Caco-2 (cell line): ENCODE results near the gene REEP1. TPM values are rescaled to one million over a fixed set of nuclear protein-coding genes. Genes with fewer than 3 reads are reported as not detected.

ENCODE experiments used
- BruUV-seq: library from RNA; stranded (reverse); fragments of 400-500 nt; replicated peaks from 2 replicates; lab custom pipeline; 2021; lab: Mats Ljungman, UMichigan
- CTCF ChIA-PET: fragments of 300-600 bp; sonication (Branson Sonifier 250); formaldehyde crosslinking; loops from one replicate; lab custom pipeline; 2022; ENCODE audit warnings: antibody characterized with exemption; lab: Charles Lee
- POLR2A ChIA-PET: fragments of 300-600 bp; sonication (Branson Sonifier 250); formaldehyde crosslinking; loops from one replicate; lab custom pipeline; 2022; ENCODE audit warnings: antibody characterized with exemption; lab: Charles Lee
- DNase-seq, 2 experiments: peaks; one replicate each; pipeline versions ENCODE4 v3.0.0 to v3.0.0-alpha.2; 2020 to 2022
- H3K27me3 ChIP-seq: replicated peaks from 2 replicates; pipeline ENCODE4 v1.6.0; 2011; ENCODE audit warnings: low read length; ENCODE audit not compliant: control insufficient read depth, insufficient read depth
- H3K36me3 ChIP-seq: 2 replicates; pipeline ENCODE4 v1.5.1; 2011; ENCODE audit warnings: low read length; ENCODE audit not compliant: control insufficient read depth, insufficient read depth
- H3K4me1 ChIP-seq: fragments of 250-450 bp; sonication (Bioruptor Pico); 2 replicates; pipeline ENCODE4 v1.5.1; 2020; ENCODE audit warnings: mild to moderate bottlenecking
- H3K4me3 ChIP-seq: 2 replicates; pipeline ENCODE4 v1.5.1; 2011; ENCODE audit warnings: low read depth, mild to moderate bottlenecking, control low read depth, low read length
- H3K9me3 ChIP-seq: fragments of 250-450 bp; sonication (Bioruptor Pico); 2 replicates; pipeline ENCODE4 v1.5.1; 2020; ENCODE audit warnings: mild to moderate bottlenecking, moderate library complexity
- H3K27ac Mint-ChIP-seq: one replicate; pipeline ENCODE4 v1.8.0; 2022; ENCODE audit warnings: mixed read lengths; ENCODE audit not compliant: unreplicated experiment
- H3K27me3 Mint-ChIP-seq: one replicate; pipeline ENCODE4 v1.8.0; 2022; ENCODE audit warnings: mixed read lengths; ENCODE audit not compliant: insufficient read depth, unreplicated experiment
- H3K36me3 Mint-ChIP-seq: one replicate; pipeline ENCODE4 v1.8.0; 2022; ENCODE audit warnings: mild to moderate bottlenecking, mixed read lengths; ENCODE audit not compliant: insufficient read depth, unreplicated experiment
- H3K4me1 Mint-ChIP-seq: one replicate; pipeline ENCODE4 v1.8.0; 2022; ENCODE audit warnings: low read depth, mixed read lengths; ENCODE audit not compliant: unreplicated experiment
- H3K4me3 Mint-ChIP-seq: one replicate; pipeline ENCODE4 v1.8.0; 2022; ENCODE audit warnings: mild to moderate bottlenecking, moderate library complexity, mixed read lengths; ENCODE audit not compliant: unreplicated experiment
- H3K9me3 Mint-ChIP-seq: one replicate; pipeline ENCODE4 v1.8.0; 2022; ENCODE audit warnings: mixed read lengths; ENCODE audit not compliant: unreplicated experiment
- intact Hi-C: fragments of 100-400 bp; cut with micrococcal nuclease; formaldehyde crosslinking; loops from one replicate; pipeline ENCODE4 v1.10.0; 2022; ENCODE audit not compliant: unreplicated experiment
- total RNA-seq: library from RNA; stranded (reverse); gene quantifications from 2 replicates; pipeline ENCODE4 v1.2.3, GENCODE V29; 2022
- TF ChIP-seq, protein P1 (sequence below), 2 experiments: fragments of 200-600 bp in 1 of 2; IDR thresholded peaks; 1 replicate in 1 of 2; 2 replicates in 1 of 2; pipeline versions ENCODE4 v1.5.1 to v1.8.0; 2011 to 2022; ENCODE audit warnings: antibody characterized with exemption in 1 of 2, control low read depth in 1 of 2, inconsistent platforms in 1 of 2, low read depth in 1 of 2, low read length in 1 of 2, mild to moderate bottlenecking in 1 of 2, moderate library complexity in 1 of 2; ENCODE audit not compliant: insufficient read depth in 1 of 2, severe bottlenecking in 1 of 2, unreplicated experiment in 1 of 2

The REEP1 gene
- total RNA-seq, 1 experiment from 2014 or later = 16.6 TPM

DNA sequence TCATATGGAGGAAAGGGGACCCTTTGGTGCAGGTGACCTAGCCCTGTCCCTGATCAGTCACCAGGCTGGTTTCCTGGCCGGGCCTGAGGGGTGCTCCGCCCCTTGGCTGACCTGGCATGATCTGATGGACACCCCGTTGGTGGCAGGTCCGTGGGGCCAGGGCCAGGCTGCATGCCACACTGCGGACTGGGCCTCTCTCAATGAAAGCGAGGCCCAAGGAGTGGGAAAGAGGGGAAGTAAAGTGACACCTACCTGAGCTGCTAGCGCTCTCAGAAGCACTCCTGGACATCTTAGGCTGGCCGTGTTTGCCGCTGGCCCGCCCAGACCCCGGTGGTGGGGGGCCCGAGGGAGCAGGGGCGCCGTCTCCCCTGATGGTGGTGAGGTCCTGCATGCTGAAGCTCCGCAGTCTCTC is 105.0 kb downstream of the REEP1 start:
- H3K36me3 ChIP-seq = no peaks in the 10 kb centered on the region; the same call in 1 of the 2 replicates
- H3K9me3 ChIP-seq = no peaks in the 10 kb centered on the region
- no peaks in the 10 kb centered on the region for H3K27me3 Mint-ChIP-seq
- DNase-seq = no peak
- no peaks in the 10 kb centered on the region for H3K9me3 Mint-ChIP-seq
- H3K4me1 Mint-ChIP-seq = peaks cover 6% of the 10 kb centered on the region
- TF ChIP-seq, protein P1, sequence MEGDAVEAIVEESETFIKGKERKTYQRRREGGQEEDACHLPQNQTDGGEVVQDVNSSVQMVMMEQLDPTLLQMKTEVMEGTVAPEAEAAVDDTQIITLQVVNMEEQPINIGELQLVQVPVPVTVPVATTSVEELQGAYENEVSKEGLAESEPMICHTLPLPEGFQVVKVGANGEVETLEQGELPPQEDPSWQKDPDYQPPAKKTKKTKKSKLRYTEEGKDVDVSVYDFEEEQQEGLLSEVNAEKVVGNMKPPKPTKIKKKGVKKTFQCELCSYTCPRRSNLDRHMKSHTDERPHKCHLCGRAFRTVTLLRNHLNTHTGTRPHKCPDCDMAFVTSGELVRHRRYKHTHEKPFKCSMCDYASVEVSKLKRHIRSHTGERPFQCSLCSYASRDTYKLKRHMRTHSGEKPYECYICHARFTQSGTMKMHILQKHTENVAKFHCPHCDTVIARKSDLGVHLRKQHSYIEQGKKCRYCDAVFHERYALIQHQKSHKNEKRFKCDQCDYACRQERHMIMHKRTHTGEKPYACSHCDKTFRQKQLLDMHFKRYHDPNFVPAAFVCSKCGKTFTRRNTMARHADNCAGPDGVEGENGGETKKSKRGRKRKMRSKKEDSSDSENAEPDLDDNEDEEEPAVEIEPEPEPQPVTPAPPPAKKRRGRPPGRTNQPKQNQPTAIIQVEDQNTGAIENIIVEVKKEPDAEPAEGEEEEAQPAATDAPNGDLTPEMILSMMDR (IDR thresholded peaks at IDR 0.05; ENCODE audit: insufficient read depth in 1 of 2, low read depth in 1 of 2, low read length in 1 of 2, severe bottlenecking in 1 of 2, unreplicated experiment in 1 of 2) = no peak
- CTCF ChIA-PET = interaction anchor here (0.5 kb wide), 1 partner anchor 405 kb away, joined by 3 read pairs; no protein-coding TSS in a partner anchor
- no peaks in the 10 kb centered on the region for H3K36me3 Mint-ChIP-seq
- intact Hi-C loops = no loop called here
- H3K27me3 ChIP-seq = no peaks in the 10 kb centered on the region
- no peak overlapping the region for H3K27ac Mint-ChIP-seq
- no peaks in the 10 kb centered on the region for H3K4me1 ChIP-seq
- BruUV-seq = no TSS peak
- H3K4me3 Mint-ChIP-seq = no peak overlapping the region
- POLR2A ChIA-PET = no interaction called here
- no peak overlapping the region for H3K4me3 ChIP-seq

DNA sequence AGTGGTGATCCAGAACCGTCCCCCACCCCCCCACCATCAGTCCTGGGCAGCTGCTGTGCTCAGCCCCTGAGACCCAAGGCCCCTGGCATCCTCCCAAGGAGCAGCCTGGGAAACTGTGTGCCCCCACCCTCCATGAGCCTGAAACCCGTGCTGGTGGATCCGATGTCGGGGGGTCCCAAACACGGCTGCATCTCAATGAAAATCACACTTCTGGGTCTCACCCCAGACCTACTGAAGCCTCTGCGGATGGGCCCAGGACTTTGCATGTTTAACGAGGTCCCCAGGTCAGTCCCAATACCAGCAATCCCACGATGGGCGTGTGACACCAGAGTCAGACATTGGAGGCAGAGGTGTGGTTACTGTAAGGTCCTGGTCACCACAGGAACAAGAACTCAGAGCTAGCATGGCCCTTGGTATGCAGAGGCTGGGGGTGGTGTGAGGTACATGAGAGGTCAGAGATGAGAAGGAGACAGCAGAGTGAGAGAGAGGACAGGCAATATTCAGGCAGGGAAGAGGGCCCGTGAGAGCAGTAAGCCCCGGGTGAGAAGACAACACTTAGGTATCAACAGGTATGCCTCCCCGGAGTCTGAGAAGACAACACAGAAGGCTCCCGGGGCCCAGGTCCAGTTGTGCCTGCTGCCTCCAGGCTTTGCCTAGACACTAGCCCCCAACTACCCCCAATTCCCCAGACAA is 105.6 kb downstream of the REEP1 start:
- Mint-ChIP-seq H3K27me3 (no peaks in the 10 kb centered on the region), H3K4me1 (peaks cover 6% of the 10 kb centered on the region), H3K9me3 (no peaks in the 10 kb centered on the region), H3K4me3 (no peak overlapping the region), H3K36me3 (no peaks in the 10 kb centered on the region), H3K27ac (no peak overlapping the region)
- ChIA-PET CTCF (no interaction called here), POLR2A (no interaction called here)
- TF ChIP-seq, protein P1 (IDR thresholded peaks at IDR 0.05; ENCODE audit: insufficient read depth in 1 of 2, low read depth in 1 of 2, low read length in 1 of 2, severe bottlenecking in 1 of 2, unreplicated experiment in 1 of 2) = no peak
- H3K9me3 ChIP-seq = no peaks in the 10 kb centered on the region
- no TSS peak for BruUV-seq
- no peaks in the 10 kb centered on the region for H3K4me1 ChIP-seq
- H3K4me3 ChIP-seq = no peak overlapping the region
- no peaks in the 10 kb centered on the region for H3K27me3 ChIP-seq
- DNase-seq = no peak
- intact Hi-C loops = no loop called here
- H3K36me3 ChIP-seq = no peaks in the 10 kb centered on the region; the same call in 1 of the 2 replicates

DNA sequence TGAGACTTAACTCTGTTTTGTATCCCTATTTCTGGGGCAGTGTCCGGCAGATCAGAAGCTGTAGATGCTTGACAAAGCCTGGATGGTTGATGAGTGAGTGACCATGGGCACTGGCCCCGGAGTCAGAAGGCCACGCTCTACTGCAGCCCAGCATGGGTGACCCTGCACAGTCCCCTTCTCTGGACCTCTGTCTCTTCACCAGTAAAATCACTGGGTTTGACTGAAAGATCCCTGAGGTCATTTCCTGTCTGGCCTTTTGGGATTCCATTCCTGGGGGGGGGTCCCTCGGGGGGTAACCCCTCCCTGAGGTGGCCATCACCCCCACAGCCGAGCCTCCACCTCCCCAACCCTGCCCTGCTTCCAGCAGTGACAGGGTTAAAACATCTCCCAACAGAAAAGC is 106.5 kb downstream of the REEP1 start:
- POLR2A ChIA-PET = no interaction called here
- no peaks in the 10 kb centered on the region for H3K9me3 Mint-ChIP-seq
- H3K27ac Mint-ChIP-seq = no peak overlapping the region
- no peaks in the 10 kb centered on the region for H3K4me1 ChIP-seq
- H3K4me1 Mint-ChIP-seq = peaks cover 6% of the 10 kb centered on the region
- TF ChIP-seq, protein P1 (IDR thresholded peaks at IDR 0.05; ENCODE audit: insufficient read depth in 1 of 2, low read depth in 1 of 2, low read length in 1 of 2, severe bottlenecking in 1 of 2, unreplicated experiment in 1 of 2) = no peak
- H3K4me3 ChIP-seq = no peak overlapping the region
- no peak overlapping the region for H3K4me3 Mint-ChIP-seq
- no peaks in the 10 kb centered on the region for H3K27me3 ChIP-seq
- CTCF ChIA-PET = no interaction called here
- no peaks in the 10 kb centered on the region for H3K9me3 ChIP-seq
- no TSS peak for BruUV-seq
- no peak for DNase-seq
- intact Hi-C loops = no loop called here
- no peaks in the 10 kb centered on the region for H3K27me3 Mint-ChIP-seq
- no peaks in the 10 kb centered on the region; the same call in 1 of the 2 replicates for H3K36me3 ChIP-seq
- H3K36me3 Mint-ChIP-seq = no peaks in the 10 kb centered on the region
